Activated CD8-positive, alpha-beta memory T cell treated with anti-CD3 and anti-CD28 coated beads, Interleukin-2, amount 10 ng/mL, durations not matched to agents 7 days and 5 days (primary cell): ENCODE results near the gene SF3B3. TPM values are rescaled to one million over a fixed set of nuclear protein-coding genes. Genes with fewer than 3 reads are reported as not detected.

Source experiments
- ATAC-seq: fragments of 150-1000 bp; cut with Tn5 transposase; one replicate; pipeline ENCODE4 v1.10.0; 2021; ENCODE audit warnings: moderate library complexity
- CTCF ChIA-PET: fragments of 350-600 bp; sonication (Branson Sonifier 250); formaldehyde crosslinking; loops from one replicate; lab custom pipeline; 2021; ENCODE audit warnings: antibody characterized with exemption; lab: Charles Lee
- DNase-seq: peaks from one replicate; pipeline ENCODE4 v3.0.0-alpha.2; 2020
- H3K27ac Mint-ChIP-seq: one replicate; pipeline ENCODE4 v1.8.0; 2021; ENCODE audit warnings: mild to moderate bottlenecking, mixed read lengths
- H3K27me3 Mint-ChIP-seq: one replicate; pipeline ENCODE4 v1.8.0; 2021; ENCODE audit warnings: mixed read lengths
- H3K36me3 Mint-ChIP-seq: one replicate; pipeline ENCODE4 v1.8.0; 2021; ENCODE audit warnings: mild to moderate bottlenecking, mixed read lengths
- H3K4me1 Mint-ChIP-seq: one replicate; pipeline ENCODE4 v1.8.0; 2021; ENCODE audit warnings: mixed read lengths
- H3K4me3 Mint-ChIP-seq: one replicate; pipeline ENCODE4 v1.8.0; 2021; ENCODE audit warnings: mild to moderate bottlenecking, moderate library complexity, mixed read lengths
- H3K9me3 Mint-ChIP-seq: one replicate; pipeline ENCODE4 v1.8.0; 2022; ENCODE audit warnings: low read depth, mixed read lengths
- total RNA-seq, 2 experiments: library from RNA; stranded (reverse); gene quantifications; one replicate each; pipeline ENCODE4 v1.2.3, GENCODE V29; 2021

The SF3B3 gene
- total RNA-seq, 2 experiments from 2014 or later: 407 to 541 TPM

DNA sequence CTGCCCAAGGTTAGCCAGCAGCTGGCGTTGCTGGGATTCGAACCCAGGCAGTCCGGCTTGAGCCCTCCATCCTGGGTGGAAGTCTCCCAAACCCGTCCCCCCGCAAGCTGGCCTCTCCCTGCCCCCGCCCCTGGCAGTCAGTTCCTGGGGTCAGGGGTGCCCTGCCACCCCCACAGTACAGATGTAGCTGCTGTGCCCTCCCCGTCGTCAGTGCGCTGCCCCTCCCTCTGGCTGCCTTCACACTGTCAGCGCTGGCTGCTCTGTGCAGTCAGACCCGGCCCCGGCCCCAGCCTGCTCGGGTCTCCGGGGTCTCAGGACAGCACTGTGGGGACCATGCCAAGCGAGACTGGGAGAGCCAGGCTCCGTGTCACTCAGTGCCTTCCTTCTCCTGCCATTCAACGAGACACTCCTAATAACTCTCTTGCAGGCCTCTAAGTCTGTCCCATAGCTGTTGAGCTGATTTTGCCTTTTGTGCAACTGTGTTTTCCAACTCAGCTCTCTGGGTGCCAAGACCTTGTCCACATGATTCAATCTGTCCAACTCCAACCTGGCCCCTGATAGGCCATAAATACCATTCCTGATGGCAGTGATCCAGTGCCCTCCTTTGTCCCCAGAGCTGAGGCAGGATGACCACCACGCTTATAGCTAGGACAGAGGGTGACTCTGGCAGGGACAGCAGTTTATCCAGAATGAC, 67.3 kb downstream of the SF3B3 start:
- ATAC-seq (no peak), DNase-seq (no peak)
- no peaks in the 10 kb centered on the region for H3K36me3 Mint-ChIP-seq
- H3K4me3 Mint-ChIP-seq: no peak overlapping the region
- CTCF ChIA-PET: no interaction called here
- H3K9me3 Mint-ChIP-seq: no peaks in the 10 kb centered on the region
- H3K27ac Mint-ChIP-seq: no peak overlapping the region
- H3K4me1 Mint-ChIP-seq: no peaks in the 10 kb centered on the region
- H3K27me3 Mint-ChIP-seq: peaks cover 2% of the 10 kb centered on the region

DNA sequence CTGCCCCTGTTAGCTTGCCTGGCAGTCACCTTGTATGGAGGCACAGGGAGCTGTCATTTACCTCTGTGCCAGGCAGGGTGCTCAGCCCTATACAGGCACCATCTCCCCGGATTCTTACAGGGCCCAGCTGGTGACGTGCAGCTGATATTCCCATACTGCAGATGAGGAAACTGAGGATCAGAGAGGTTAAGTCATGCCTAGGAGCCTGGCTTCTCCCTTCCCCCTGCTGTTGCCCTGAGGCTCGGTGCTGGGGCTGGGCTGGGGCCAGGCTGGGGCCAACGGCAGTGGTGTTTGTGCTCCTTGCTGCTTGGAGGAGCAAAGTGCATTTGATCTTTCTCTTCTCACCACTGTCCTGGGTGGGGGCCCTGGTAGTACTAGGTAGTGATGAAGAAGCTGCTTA, 68.0 kb downstream of the SF3B3 start:
- ATAC-seq: no peak
- H3K27me3 Mint-ChIP-seq: peaks cover 2% of the 10 kb centered on the region
- no peak overlapping the region for H3K4me3 Mint-ChIP-seq
- H3K9me3 Mint-ChIP-seq: no peaks in the 10 kb centered on the region
- no peaks in the 10 kb centered on the region for H3K36me3 Mint-ChIP-seq
- H3K27ac Mint-ChIP-seq: no peak overlapping the region
- no peak for DNase-seq
- H3K4me1 Mint-ChIP-seq: no peaks in the 10 kb centered on the region
- CTCF ChIA-PET: no interaction called here

DNA sequence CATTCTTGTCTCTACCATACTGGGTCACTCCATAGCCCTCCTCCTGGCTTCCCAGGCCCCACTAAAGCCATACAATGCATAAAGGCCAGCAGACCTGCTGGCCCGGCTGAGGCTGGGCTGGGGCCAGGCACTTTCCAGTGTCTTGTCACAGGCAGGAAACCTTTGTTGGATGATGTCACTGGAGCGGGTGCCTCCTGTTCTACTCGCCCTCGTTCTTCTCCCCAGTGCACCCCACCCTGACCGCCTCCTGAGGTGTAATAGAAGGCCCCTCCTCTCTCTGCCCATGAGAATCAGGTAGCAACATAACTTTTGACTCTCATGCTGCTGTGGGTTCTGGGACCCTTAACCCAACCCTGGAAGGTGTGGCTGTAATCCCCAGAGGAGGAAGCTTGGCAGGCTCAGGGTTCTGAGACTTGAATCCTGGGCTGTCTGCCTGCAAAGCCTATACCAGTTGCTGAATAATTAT, 68.5 kb downstream of the SF3B3 start:
- H3K4me3 Mint-ChIP-seq: no peak overlapping the region
- ATAC-seq (no peak), DNase-seq (no peak)
- H3K27me3 Mint-ChIP-seq: peaks cover 2% of the 10 kb centered on the region
- H3K36me3 Mint-ChIP-seq: no peaks in the 10 kb centered on the region
- H3K4me1 Mint-ChIP-seq: no peaks in the 10 kb centered on the region
- CTCF ChIA-PET: no interaction called here
- H3K27ac Mint-ChIP-seq: no peak overlapping the region
- H3K9me3 Mint-ChIP-seq: no peaks in the 10 kb centered on the region

DNA sequence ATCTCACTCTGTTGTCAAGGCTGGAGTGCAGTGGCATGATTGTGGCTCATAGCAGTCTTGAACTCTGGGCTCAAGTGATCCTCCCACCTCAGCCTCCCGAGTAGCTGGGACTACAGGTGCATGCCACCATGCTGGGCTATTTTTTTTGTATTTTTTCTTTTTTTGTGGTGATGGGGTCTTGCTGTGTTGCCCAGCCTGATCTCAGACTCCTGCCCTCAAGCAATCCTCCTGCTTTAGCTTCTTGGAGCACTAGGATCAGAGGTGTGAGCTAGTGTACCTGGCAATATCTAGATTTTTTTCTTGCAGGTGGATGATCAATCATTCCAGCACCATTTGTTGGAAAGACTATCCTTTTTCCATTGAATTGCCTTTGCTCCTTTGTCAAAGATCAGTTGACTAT, 69.9 kb downstream of the SF3B3 start:
- Mint-ChIP-seq H3K27me3 (peaks cover 2% of the 10 kb centered on the region), H3K4me3 (no peak overlapping the region), H3K9me3 (no peaks in the 10 kb centered on the region), H3K27ac (no peak overlapping the region), H3K4me1 (no peaks in the 10 kb centered on the region), H3K36me3 (no peaks in the 10 kb centered on the region)
- CTCF ChIA-PET: no interaction called here
- DNase-seq (no peak), ATAC-seq (no peak)

DNA sequence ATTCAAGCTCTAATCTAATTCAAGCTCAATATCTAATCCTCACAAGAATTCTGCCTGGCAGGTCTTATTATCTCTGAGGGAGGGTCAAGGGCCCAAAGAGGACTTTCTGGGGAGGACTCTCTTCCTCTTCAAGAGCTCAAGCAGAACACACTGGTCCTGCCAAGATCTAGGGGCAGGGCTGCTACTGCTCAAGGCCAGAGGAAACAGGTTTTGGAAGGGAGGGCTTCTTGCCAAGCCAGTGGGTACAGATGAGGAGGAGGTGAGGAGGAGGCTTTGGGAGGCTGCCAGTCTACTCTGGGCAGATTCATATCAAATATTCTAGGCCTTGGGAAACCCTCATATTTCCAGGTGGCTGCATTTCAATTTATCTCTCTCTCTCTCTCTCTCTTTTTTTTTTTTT, 71.0 kb downstream of the SF3B3 start:
- no peak for ATAC-seq
- no peak overlapping the region for H3K27ac Mint-ChIP-seq
- H3K27me3 Mint-ChIP-seq: peaks cover 2% of the 10 kb centered on the region
- no peak for DNase-seq
- H3K4me1 Mint-ChIP-seq: no peaks in the 10 kb centered on the region
- CTCF ChIA-PET: no interaction called here
- no peaks in the 10 kb centered on the region for H3K36me3 Mint-ChIP-seq
- H3K4me3 Mint-ChIP-seq: no peak overlapping the region
- H3K9me3 Mint-ChIP-seq: no peaks in the 10 kb centered on the region

DNA sequence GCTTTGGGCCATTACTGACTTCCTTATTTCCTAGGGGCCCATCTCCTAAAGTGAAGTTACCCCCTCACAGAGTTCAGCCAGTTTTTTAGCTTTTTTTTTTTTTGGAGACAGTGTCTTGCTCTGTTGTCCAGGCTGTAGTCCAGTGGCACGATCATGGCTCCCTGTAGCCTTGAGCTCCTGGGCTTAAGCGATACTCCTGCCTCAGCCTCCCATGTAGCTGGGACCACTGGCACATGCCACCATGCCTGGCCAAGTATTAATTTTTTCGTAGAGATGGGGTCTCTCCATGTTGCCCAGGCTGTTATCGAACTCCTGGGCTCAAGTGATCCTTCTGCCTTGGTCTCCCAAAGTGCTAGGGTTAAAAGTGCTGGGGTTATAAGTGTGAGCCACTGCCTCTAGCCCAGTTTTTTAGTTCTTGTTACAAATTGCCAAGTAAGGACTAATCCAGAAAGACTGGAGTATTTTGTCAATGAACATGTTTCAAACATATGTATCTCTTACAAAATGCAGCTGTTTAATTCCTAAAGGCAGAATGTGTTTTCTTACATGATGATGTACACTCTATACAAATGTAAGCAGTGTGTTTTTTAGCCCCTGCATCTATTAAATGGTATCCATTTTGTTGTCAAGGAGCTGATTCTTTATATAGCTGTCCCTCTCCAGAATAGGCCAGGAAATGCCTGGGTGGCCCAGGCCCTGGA, 73.7 kb downstream of the SF3B3 start:
- Mint-ChIP-seq H3K9me3 (no peaks in the 10 kb centered on the region), H3K4me1 (no peaks in the 10 kb centered on the region), H3K36me3 (no peaks in the 10 kb centered on the region), H3K27ac (no peak overlapping the region), H3K27me3 (peaks cover 8% of the 10 kb centered on the region), H3K4me3 (no peak overlapping the region)
- no peak for DNase-seq
- CTCF ChIA-PET: interaction anchor here (1.1 kb wide), 1 partner anchor 57 kb away, joined by 3 read pairs; no protein-coding TSS in a partner anchor
- ATAC-seq: no peak

DNA sequence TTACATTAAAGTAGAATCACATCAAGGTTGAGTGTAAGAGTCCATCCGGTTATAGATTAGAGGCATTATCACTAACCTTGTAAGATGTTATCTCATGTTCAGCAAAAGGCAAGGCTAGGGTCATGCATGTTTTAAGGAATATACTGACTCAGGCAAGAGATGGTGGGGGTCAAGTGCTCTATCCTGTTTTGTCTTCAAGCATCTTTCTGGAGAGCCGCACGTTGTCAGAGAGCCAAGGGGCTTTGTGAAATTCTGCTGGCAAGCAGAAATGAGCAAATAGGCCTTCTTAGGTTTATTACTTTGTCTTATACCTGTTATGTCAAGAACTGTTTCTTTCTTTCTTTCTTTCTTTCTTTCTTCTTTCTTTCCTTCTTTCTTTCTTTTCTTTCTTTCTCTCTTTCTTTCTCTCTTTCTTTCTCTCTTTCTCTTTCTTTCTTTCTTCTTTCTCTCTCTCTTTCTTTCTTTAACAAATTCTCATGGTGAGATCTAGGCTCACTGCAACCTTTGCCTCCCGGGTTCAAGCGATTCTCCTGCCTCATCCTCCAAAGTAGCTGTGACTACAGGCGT, 75.4 kb downstream of the SF3B3 start:
- Mint-ChIP-seq H3K4me1 (peaks cover 3% of the 10 kb centered on the region), H3K27ac (no peak overlapping the region), H3K36me3 (no peaks in the 10 kb centered on the region), H3K4me3 (no peak overlapping the region), H3K9me3 (no peaks in the 10 kb centered on the region), H3K27me3 (peaks cover 5% of the 10 kb centered on the region)
- CTCF ChIA-PET: no interaction called here
- DNase-seq (no peak), ATAC-seq (no peak)

DNA sequence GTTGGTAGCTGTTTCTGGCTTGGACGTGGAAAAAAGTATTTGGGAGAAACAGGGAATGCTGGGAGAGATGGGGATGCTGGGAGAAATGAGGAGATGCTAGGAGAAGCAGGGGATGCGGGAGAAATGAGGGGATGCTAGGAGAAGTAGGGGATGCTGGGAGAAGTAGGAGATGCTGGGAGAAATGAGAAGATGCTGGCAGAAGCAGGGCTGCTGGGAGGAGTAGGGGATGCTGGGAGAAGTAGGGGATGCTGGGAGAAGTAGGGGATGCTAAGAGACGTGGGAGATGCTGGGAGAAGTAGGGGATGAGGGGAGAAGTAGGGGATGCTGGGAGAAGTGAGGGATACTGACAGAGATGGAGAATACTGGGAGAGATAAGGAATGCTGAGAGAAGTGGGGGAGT, 77.1 kb downstream of the SF3B3 start:
- DNase-seq: no peak
- peaks cover 5% of the 10 kb centered on the region for H3K27me3 Mint-ChIP-seq
- no peaks in the 10 kb centered on the region for H3K36me3 Mint-ChIP-seq
- no peaks in the 10 kb centered on the region for H3K9me3 Mint-ChIP-seq
- ATAC-seq: no peak
- peaks cover 8% of the 10 kb centered on the region for H3K4me1 Mint-ChIP-seq
- H3K27ac Mint-ChIP-seq: no peak overlapping the region
- H3K4me3 Mint-ChIP-seq: no peak overlapping the region
- CTCF ChIA-PET: no interaction called here

DNA sequence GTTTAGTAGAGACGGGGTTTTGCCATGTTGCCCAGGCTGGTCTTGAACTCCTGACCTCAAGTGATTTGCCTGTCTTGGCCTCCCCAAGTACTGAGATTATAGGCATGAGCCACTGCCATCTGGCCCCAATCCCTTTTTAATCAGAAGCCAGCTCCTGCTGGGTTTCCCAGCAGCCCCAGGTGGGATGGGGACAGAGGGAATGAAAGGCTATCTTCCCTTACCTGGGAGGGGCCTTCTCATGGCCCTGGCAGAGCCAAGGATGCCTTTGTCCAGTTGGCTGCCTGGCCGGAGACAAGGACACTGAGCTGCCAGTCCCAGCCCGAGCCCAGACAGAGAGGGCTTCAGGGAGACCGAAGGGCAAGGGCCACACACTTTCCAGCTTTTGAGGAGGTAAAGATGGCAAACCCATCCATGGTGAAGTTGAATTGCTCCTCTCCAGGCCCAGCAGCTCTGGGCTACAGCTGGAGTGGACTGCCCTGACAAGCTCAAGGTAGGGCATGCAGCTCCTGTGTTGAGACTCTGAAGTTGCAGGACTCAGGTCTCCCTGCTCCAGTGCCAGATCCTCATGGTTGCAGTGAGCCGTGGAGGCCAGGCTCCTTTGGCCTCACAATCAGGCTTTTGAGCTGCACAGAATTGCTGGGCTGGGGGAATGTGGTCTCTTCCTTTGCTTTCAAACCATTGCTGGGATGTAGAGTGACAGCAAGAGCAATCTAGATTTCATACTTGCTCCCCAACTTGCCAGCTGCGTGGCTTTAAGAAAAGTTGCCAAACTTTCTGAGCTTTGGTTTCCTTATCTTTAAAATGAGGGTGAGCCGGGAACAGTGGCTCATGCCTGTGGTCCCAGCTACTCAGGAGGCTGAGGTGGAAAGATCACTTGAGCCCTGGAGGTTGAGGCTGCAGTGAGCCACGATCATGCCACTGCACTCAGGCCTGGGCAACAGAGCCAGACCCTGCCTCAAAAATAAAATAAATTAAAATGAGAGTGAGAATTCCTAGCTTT, 78.3 kb downstream of the SF3B3 start:
- H3K4me3 Mint-ChIP-seq: no peak overlapping the region
- H3K36me3 Mint-ChIP-seq: no peaks in the 10 kb centered on the region
- H3K9me3 Mint-ChIP-seq: no peaks in the 10 kb centered on the region
- peaks cover 5% of the 10 kb centered on the region for H3K27me3 Mint-ChIP-seq
- no peak overlapping the region for H3K27ac Mint-ChIP-seq
- DNase-seq: no peak
- H3K4me1 Mint-ChIP-seq: peaks cover 8% of the 10 kb centered on the region
- no peak for ATAC-seq
- CTCF ChIA-PET: interaction anchor here (0.6 to 1.3 kb wide), 3 partner anchors 9 to 169 kb away, joined by 3 to 4 read pairs (median 3); no protein-coding TSS in a partner anchor

DNA sequence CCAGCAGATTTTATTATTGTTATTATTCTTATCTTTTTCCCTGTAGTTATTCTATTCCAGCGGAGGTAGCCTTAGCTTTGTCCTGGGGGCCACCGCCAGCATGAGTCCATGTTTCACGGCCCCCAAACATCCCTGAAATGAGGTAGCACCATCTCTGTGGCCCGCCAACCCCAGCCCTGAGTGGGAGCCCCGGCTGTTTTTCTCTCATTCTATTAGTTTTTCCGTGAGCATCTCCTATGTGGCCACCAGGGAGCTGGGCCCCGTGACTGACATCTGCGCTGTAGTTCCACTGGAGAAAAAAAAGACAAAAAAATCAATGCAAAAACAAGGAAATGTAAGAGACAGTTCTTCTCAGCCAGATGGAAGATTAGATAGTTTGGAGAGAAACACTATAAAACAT, 79.2 kb downstream of the SF3B3 start:
- CTCF ChIA-PET: interaction anchor here (0.7 to 1.3 kb wide), 3 partner anchors 8 to 168 kb away, joined by 3 to 4 read pairs (median 3); no protein-coding TSS in a partner anchor
- ATAC-seq: no peak
- H3K4me1 Mint-ChIP-seq: peaks cover 8% of the 10 kb centered on the region
- H3K4me3 Mint-ChIP-seq: no peak overlapping the region
- no peaks in the 10 kb centered on the region for H3K36me3 Mint-ChIP-seq
- H3K27ac Mint-ChIP-seq: no peak overlapping the region
- peaks cover 5% of the 10 kb centered on the region for H3K27me3 Mint-ChIP-seq
- no peak for DNase-seq
- H3K9me3 Mint-ChIP-seq: no peaks in the 10 kb centered on the region

DNA sequence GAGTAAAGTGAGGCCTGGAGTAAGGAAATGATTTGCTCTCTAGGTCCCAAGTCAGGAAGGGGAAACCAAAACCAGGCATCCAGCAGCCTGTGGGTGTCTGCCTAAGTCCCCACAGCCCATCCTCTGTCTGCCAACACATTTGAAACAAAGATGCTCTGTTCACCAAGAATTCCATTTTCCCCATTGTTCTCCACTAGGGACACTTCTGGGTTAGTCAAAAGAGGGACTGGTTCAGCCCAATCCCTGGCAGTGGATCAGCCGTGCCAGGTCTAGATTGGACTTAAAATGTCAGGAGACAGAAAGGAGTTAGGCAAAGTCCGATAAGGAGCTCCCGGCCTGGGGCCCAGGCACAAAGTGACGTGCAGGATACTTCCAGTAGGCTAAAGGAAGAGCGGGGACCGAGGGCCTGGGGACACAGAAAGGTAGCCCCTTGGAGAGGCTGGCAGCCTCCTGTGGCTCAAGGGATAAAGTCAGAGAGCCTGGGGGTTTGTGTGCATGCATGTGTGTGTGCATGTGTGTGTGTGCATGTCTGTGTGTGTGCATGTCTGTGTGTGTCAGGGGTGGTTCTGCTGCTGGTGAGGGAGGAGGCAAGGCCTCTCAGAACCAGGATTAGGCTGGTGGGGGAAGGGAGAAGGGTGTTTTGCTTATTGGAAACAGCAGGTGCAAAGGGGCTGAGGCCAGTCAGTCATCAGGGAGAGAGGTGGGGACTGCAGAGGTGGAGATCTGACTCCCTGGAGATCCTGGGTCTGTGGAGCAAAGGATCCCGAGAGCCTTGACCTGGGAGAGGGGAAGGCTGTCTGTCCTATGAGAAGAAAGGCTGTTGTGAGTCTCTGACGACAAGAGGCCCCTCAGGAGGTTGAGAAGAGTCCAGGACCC, 81.0 kb downstream of the SF3B3 start:
- CTCF ChIA-PET: no interaction called here

DNA sequence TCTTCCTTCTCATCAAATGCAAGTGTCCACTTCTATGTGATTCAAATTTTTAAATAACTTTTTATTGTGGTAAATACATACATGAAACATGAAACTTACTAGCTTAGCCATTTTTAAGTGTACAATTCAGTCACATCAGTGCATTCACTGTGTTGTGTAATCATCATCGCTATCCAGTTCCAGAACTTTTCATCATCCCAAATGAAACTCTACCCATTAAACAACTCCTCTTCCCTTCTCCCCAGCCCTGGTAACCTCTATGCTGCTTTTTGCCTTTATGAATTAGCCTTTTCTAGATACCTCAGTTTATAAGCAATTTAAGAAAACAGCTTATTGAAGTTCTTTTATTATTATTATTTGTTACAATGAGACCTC, 81.7 kb downstream of the SF3B3 start:
- H3K27me3 Mint-ChIP-seq: peaks cover 2% of the 10 kb centered on the region
- no peak for ATAC-seq

More for the DNA sequence above, 81.0 kb downstream of the SF3B3 start:
- no peak overlapping the region for H3K4me3 Mint-ChIP-seq
- H3K27me3 Mint-ChIP-seq: peaks cover 5% of the 10 kb centered on the region
- no peaks in the 10 kb centered on the region for H3K9me3 Mint-ChIP-seq
- H3K36me3 Mint-ChIP-seq: no peaks in the 10 kb centered on the region
- no peak for DNase-seq
- H3K27ac Mint-ChIP-seq: no peak overlapping the region
- H3K4me1 Mint-ChIP-seq: peaks cover 8% of the 10 kb centered on the region
- no peak for ATAC-seq

More for the DNA sequence above, 81.7 kb downstream of the SF3B3 start:
- Mint-ChIP-seq H3K4me3 (no peak overlapping the region), H3K9me3 (no peaks in the 10 kb centered on the region), H3K27ac (no peak overlapping the region), H3K36me3 (no peaks in the 10 kb centered on the region), H3K4me1 (peaks cover 8% of the 10 kb centered on the region)
- CTCF ChIA-PET: no interaction called here
- no peak for DNase-seq
